GM19099 (cell line): Measurements from ENCODE around the gene NOSTRIN.

ENCODE experiments used
- POLR2A ChIP-seq: IDR thresholded peaks from 3 replicates; pipeline ENCODE4 v1.6.1; 2011; ENCODE audit warnings: low read depth; ENCODE audit not compliant: insufficient read length; ENCODE audit errors: extremely low read depth

The NOSTRIN gene

DNA sequence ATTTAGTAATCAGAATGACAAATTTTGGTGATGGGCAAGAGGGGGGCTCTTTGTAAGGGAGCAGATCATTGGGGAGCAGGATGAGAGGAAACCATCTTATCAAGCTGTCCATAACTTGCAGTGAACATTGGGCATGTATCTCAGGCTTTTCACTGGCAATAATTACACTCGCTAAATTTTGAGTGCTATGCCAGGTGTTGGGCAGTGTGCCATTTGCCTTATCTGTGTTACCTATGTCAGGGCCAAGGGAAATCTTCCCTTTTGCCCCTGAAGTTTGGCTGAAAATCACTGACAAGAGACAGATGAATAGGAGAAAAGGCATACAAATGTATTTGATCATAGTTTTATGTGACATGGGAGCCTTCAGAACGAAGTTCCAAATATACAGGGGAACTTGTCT, 39.0 kb downstream of the NOSTRIN start:
- TF ChIP-seq POLR2A = no peak

- TF ChIP-seq POLR2A = no peak
These were observed 40.8 kb downstream of the NOSTRIN start for GRCh38 chr2:168843253-168843652.

- TF ChIP-seq POLR2A = no peak
These were observed 45.8 kb downstream of the NOSTRIN start for GRCh38 chr2:168848225-168848624.

- TF ChIP-seq POLR2A = no peak
These were observed 47.2 kb downstream of the NOSTRIN start for GRCh38 chr2:168849610-168850009.

DNA sequence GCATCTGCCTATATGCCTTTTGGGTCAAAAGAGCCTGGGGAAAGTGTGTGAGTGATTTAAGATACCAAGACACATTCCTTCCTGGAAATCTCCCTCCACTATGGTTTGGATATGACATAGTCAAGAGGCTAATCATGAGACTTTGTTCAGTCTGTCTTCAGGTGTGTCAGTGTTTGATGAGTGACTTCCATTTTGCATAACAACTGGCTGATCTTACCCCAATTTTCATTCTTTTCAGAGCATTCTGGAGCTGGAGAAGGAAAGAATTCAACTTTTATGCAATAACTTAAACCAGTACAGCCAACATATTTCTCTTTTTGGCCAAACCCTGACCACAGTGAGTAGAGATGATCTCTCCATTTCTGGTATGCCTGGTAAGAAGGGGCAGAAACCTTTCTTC, 48.4 kb downstream of the NOSTRIN start:
- no peak for TF ChIP-seq POLR2A

DNA sequence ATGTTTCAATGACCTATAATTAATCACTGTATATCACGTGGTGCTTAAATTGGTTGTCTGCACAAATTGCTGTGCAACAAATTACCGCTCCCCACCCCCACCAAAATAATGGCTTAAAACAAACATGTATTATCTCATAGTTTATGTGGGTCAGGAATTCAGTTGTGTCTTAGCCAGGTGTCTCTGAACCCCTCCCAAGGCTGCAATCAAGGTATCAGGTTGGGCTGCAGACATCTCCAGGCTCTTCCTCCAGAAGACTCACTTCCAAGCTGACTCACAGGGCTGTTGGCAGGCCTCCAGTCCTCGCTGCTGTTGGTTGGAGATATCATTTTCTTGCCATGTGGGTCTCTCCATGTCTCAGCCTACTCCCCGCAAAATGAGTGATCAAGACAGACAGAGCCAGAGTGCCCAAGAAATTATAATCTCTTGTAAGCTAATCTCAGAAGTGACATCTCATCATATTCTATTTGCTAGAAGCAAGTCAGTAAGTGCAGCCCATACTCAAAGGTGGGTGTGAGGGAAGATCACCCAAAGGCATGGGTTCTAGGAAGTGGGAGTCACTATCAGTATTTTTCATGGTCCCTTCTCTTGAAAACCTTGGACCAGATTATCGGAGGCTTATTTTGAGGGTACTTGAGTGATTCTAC, 49.4 kb downstream of the NOSTRIN start:
- TF ChIP-seq POLR2A = no peak

DNA sequence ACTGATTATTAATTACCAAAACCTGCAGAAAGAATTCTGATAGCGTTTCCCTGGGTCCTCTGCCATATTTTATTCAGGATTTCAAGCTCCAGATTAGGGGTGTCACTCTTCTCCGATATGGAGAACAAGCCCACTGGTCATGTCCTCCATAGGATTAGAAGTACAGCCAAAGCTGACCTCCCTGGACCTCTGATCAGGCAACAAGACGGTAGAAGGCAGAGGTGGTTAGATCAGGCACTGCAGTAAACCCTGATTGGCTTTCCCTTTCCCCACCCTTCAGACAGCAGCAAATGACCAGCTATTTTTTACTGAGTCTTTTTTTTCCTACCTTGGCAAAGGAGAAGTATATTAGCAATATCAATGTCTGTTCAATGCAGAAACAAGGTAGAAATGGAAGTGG, 50.0 kb downstream of the NOSTRIN start:
- TF ChIP-seq POLR2A = no peak

GRCh38 chr2:168853471-168853870, 51.0 kb downstream of the NOSTRIN start:
- TF ChIP-seq POLR2A = no peak

DNA sequence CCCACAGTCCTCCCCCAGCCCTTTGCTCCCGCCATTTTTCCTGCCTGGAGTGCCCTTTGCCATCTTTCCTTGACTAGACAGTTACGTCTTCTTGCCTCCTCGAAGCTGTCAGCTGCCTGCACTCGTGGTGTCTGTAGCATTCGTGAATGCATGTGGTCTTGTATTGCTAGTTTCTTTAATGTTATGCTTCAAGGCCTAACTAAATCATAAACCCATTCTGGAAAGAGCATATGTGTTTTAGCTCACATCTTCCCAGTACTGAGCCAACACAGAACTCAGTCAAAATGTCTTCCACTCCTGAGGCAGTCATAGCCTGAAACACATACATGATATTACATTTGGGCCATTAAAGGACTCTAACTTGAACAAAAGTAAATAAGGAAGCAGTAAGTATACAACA, 52.2 kb downstream of the NOSTRIN start:
- TF ChIP-seq POLR2A = no peak

DNA sequence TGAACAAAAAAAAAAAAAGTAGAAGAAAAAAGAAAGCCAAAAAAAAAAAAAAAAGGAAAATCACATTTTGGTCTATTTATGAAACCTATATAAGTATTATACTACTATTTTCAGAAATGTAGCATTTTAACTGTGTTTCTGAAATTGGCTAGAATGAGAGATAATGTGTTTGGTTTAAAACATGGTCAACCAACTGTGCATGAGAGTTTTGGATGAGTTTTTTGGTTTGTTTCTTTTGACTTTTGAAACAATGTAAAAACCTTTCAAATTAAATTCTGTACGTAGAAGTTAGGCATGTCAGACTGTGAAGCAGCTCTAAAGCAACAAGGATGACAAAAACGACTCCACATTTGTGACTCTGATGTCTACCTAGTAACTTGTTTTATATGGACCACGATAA, 53.2 kb downstream of the NOSTRIN start:
- TF ChIP-seq POLR2A = no peak

- TF ChIP-seq POLR2A = no peak
These were observed 55.7 kb downstream of the NOSTRIN start for GRCh38 chr2:168858146-168858545.

GRCh38 chr2:168874368-168875054, 72.1 kb downstream of the NOSTRIN start:
- TF ChIP-seq POLR2A = no peak

GRCh38 chr2:168884975-168885374, 82.5 kb downstream of the NOSTRIN start:
- no peak for TF ChIP-seq POLR2A

DNA sequence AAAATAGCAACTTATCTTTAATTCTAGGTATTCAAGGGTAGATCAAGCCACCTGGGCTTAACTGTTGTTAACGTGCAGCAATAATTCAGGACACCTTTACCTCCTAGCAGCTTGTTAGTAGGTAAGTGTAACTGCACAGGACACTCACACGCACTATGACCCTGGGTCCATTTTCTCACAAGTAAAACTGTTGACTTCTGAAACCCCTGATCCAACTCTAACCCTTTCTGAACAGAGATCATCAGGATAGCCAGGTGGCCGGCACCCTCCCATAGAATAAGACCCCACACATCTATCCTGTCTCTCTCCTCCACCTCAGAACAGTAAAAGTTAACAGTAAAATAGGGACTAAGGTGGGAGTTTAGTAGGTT, 87.2 kb downstream of the NOSTRIN start:
- peak; percentile 1 for TF ChIP-seq POLR2A

DNA sequence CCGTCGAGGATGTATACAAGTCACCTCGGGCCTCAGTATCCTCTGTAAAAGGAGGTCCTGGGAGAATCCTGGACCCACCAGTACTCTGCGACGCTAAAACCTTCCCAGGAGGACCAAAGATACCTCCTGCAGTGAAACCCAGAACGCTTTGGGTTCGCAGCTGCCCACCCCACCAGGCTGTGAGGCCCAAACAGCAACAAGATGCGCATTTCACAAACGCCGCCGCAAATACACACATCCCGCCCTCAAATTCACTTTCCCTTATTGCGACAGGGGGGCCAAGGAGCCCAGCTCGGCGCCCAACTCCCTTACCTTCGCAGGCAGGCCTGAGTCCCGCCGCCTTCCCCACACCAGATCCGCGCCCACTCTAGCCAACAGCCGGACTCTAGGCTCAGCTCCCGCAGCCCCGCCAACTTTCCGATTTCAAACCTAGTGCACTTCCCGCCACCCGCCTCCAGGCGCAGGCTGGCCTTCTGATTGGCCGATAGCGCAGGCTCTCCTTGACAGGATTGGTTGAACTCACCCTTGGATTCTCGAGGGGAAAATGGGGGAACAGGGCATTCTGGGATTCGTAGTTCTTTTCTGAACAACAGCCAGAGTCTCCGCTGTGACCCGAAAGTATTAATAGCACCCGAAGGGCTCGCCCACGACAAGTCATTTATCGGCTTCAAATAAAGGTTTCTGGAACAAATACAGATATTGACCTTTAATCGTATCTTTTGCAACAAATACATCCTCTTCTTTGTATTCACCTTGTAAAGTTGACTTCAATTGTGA, 87.8 kb downstream of the NOSTRIN start, which contains the start of gene SPC25:
TSS of gene SPC25 (minus strand) at position 425 of the 777 bp plus-strand sequence. CDS start 911 bp downstream, outside the sequence.
- peak; percentile 60 for TF ChIP-seq POLR2A

- no peak for TF ChIP-seq POLR2A
These were observed 89.9 kb downstream of the NOSTRIN start for GRCh38 chr2:168892327-168892726.

DNA sequence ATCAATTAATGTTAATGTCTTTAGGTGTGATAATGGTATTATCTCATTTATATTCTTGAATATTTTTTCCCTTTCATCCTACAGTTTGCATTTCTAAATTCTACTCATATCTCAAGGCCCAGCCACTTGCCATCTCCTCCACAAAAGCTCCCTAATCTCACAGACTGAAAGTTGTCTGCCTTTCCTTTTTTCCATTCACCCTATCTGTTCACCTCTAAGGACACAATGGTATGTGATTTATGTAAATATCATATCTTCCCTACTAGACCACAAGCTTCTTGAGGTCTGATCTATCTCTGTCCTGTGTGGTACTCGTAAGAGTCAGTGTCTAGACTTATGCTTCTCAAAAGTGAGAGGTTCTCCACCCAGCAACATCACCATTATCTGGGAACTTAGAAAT, 91.7 kb downstream of the NOSTRIN start:
- no peak for TF ChIP-seq POLR2A

DNA sequence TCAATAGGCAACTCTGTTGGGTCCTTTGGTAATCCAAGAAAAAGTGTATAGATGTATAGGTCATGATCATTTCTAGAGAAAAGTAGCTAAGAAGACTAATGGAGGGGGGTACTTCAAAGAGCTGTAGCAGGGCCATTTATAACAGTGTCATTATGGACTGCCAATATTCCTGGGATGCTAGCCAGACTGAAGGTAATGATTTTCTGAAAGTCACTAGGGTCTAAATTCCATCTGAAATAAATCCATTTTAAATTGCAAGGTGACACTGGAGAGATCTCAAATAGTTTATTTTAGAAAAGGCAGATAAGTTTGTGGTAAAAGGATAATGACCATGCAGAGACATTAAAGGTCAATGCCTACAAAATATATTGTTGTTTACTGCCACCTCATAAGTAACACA, 92.3 kb downstream of the NOSTRIN start:
- no peak for TF ChIP-seq POLR2A
